HL-60 (cell line): ENCODE results near the gene KRTAP5-9.

Experiments used
- DNase-seq, 2 experiments: peaks; one replicate each; pipeline ENCODE4 v3.0.0-alpha.2; 2010 to 2020; ENCODE audit warnings: low read depth in 1 of 2, low spot score in 1 of 2
- H3K27ac ChIP-seq: fragments of 250-450 bp; sonication (Bioruptor Pico); replicated peaks from 2 replicates; pipeline ENCODE4 v1.5.1; 2020; ENCODE audit warnings: mild to moderate bottlenecking, moderate library complexity
- H3K27me3 ChIP-seq: fragments of 250-450 bp; sonication (Bioruptor Pico); 2 replicates; pipeline ENCODE4 v1.5.1; 2021; ENCODE audit warnings: mild to moderate bottlenecking, moderate library complexity; ENCODE audit not compliant: insufficient read depth, poor library complexity, severe bottlenecking
- H3K4me3 ChIP-seq: replicated peaks from 2 replicates; pipeline ENCODE4 v1.5.1; 2011; ENCODE audit warnings: mild to moderate bottlenecking, control low read depth, low read length; ENCODE audit not compliant: insufficient read depth
- GABPA ChIP-seq: IDR thresholded peaks from 2 replicates; pipeline ENCODE4 v1.6.1; 2012; ENCODE audit warnings: low read depth
- POLR2AphosphoS5 ChIP-seq: IDR thresholded peaks from 2 replicates; pipeline ENCODE4 v1.6.1; 2012; ENCODE audit warnings: low read depth
- SPI1 ChIP-seq: IDR thresholded peaks from 2 replicates; pipeline ENCODE4 v1.6.1; 2012; ENCODE audit warnings: low read depth, mild to moderate bottlenecking, borderline replicate concordance
- TF ChIP-seq, protein P1 (sequence below): IDR thresholded peaks from 2 replicates; pipeline ENCODE4 v1.6.1; 2012; ENCODE audit warnings: low read depth; ENCODE audit not compliant: insufficient replicate concordance
- TF ChIP-seq, protein P2 (sequence below): IDR thresholded peaks from one replicate; pipeline ENCODE4 v1.5.1; 2011; ENCODE audit warnings: low read length, control low read depth, inconsistent platforms; ENCODE audit not compliant: insufficient read depth

KRTAP5-9 gene

DNA sequence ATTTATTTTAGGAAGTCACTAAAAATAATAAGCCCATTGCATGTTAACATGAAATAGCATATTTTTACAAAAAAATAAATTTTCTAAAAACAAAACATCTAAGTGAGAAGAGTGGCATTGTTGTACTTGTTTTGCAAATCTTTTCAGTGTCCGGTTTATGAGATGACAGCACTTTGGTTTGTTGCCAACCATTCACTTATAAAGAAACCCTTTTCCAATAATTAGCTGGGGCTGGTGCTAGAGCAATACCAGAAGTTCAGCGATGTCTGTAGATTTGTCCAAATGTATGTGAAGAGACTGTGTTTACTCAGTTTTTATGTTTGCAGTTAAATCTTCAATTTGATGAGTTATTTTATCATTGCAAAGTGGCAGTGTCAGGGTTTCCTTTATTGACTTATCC, 43.2 kb upstream of the KRTAP5-9 start:
- no peak for DNase-seq
- no peak overlapping the region for H3K27ac ChIP-seq
- no peaks in the 10 kb centered on the region for H3K27me3 ChIP-seq
- no peak overlapping the region for H3K4me3 ChIP-seq
- TF ChIP-seq POLR2AphosphoS5: no peak
- no peak for TF ChIP-seq SPI1
- TF ChIP-seq, protein P1, sequence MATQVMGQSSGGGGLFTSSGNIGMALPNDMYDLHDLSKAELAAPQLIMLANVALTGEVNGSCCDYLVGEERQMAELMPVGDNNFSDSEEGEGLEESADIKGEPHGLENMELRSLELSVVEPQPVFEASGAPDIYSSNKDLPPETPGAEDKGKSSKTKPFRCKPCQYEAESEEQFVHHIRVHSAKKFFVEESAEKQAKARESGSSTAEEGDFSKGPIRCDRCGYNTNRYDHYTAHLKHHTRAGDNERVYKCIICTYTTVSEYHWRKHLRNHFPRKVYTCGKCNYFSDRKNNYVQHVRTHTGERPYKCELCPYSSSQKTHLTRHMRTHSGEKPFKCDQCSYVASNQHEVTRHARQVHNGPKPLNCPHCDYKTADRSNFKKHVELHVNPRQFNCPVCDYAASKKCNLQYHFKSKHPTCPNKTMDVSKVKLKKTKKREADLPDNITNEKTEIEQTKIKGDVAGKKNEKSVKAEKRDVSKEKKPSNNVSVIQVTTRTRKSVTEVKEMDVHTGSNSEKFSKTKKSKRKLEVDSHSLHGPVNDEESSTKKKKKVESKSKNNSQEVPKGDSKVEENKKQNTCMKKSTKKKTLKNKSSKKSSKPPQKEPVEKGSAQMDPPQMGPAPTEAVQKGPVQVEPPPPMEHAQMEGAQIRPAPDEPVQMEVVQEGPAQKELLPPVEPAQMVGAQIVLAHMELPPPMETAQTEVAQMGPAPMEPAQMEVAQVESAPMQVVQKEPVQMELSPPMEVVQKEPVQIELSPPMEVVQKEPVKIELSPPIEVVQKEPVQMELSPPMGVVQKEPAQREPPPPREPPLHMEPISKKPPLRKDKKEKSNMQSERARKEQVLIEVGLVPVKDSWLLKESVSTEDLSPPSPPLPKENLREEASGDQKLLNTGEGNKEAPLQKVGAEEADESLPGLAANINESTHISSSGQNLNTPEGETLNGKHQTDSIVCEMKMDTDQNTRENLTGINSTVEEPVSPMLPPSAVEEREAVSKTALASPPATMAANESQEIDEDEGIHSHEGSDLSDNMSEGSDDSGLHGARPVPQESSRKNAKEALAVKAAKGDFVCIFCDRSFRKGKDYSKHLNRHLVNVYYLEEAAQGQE: no peak

DNA sequence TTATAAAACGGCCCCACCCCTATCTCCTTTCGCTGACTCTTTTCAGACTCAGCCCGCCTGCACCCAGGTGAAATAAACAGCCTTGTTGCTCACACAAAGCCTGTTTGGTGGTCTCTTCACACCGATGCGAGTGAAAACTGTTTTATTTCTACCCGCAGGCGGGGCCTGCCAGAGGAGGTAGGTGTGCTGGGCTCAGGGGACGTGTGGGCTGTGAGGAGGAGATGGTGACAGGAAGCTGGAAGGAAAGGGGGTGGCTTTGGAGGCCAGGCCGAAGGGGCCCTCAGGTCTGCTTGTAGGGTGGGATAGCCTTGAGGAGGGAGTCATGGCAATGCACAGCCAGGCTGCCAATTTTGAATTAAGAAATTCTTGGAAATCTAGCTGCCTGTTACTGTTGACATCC, 42.4 kb upstream of the KRTAP5-9 start:
- Histone ChIP-seq H3K27me3 (no peaks in the 10 kb centered on the region), H3K27ac (no peak overlapping the region), H3K4me3 (no peak overlapping the region)
- no peak for TF ChIP-seq GABPA
- TF ChIP-seq, protein P2, sequence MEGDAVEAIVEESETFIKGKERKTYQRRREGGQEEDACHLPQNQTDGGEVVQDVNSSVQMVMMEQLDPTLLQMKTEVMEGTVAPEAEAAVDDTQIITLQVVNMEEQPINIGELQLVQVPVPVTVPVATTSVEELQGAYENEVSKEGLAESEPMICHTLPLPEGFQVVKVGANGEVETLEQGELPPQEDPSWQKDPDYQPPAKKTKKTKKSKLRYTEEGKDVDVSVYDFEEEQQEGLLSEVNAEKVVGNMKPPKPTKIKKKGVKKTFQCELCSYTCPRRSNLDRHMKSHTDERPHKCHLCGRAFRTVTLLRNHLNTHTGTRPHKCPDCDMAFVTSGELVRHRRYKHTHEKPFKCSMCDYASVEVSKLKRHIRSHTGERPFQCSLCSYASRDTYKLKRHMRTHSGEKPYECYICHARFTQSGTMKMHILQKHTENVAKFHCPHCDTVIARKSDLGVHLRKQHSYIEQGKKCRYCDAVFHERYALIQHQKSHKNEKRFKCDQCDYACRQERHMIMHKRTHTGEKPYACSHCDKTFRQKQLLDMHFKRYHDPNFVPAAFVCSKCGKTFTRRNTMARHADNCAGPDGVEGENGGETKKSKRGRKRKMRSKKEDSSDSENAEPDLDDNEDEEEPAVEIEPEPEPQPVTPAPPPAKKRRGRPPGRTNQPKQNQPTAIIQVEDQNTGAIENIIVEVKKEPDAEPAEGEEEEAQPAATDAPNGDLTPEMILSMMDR: no peak
- TF ChIP-seq, protein P1: no peak
- no peak for DNase-seq

DNA sequence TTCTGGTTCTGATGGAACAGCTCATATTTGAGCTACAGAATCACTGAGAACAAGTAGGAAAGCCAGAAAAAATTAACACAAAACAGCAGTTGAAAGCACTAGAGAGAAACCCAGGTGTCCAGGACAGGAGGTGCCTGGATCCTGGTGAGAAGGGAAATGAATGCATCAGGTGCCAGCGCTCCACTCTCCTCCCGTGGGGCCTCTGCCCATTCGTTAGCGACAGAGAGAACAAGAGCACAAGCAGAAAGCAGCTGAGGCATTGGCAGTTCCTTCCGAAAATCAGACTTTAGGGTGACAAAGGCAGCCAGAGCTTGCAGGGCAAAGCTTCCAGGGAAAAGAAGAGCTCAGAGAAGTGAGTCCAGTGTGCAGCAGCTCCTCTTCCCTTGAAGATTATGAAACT, 41.1 kb upstream of the KRTAP5-9 start:
- DNase-seq: no peak
- TF ChIP-seq POLR2AphosphoS5 (no peak), GABPA (no peak), SPI1 (no peak)
- TF ChIP-seq, protein P2: no peak
- TF ChIP-seq, protein P1: no peak
- no peak overlapping the region for H3K27ac ChIP-seq
- no peaks in the 10 kb centered on the region for H3K27me3 ChIP-seq
- no peak overlapping the region for H3K4me3 ChIP-seq
